SK-N-SH (cell line): Measurements from ENCODE around the gene MAGI2. TPM values are rescaled to one million over a fixed set of nuclear protein-coding genes. Genes with fewer than 3 reads are reported as not detected.
A peak's percentile ranks its signal among the peaks of the same experiment; 100 is the strongest.

Source experiments
- CTCF ChIA-PET: fragments of 300-600, 350-600 bp; formaldehyde crosslinking; extraction: SDS; loops from one replicate; lab custom pipeline; 2021; lab: Yijun Ruan, JAX
- POLR2A ChIA-PET: fragments of 350-600 bp; sonication (Branson Sonifier 250); formaldehyde crosslinking; extraction: SDS; loops from one replicate; lab custom pipeline; 2020; ENCODE audit warnings: antibody characterized with exemption, inconsistent platforms; lab: Yijun Ruan, JAX
- DNase-seq: peaks from one replicate; pipeline ENCODE4 v3.0.0; 2012
- H2AFZ ChIP-seq: fragments of 200-600 bp; sonication (generic); 2 replicates; pipeline ENCODE4 v1.8.1; 2016; ENCODE audit warnings: antibody characterized with exemption, mild to moderate bottlenecking, low read depth
- H3F3A ChIP-seq: fragments of 200-600 bp; sonication (generic); replicated peaks from 2 replicates; pipeline ENCODE3; 2016; ENCODE audit warnings: antibody characterized with exemption, mild to moderate bottlenecking; ENCODE audit not compliant: insufficient read depth
- H3K27ac ChIP-seq, 2 experiments: fragments of 200-500 bp in 1 of 2; fragments of 200-600 bp in 1 of 2; sonication (Bioruptor generic) in 1 of 2; sonication (generic), shearing (Covaris generic) in 1 of 2; 2 replicates each; pipeline versions ENCODE4 v1.5.1 to v1.6.1; 2014 to 2016; ENCODE audit warnings: low read depth in 2 of 2, inconsistent platforms in 1 of 2, low read length in 1 of 2, mild to moderate bottlenecking in 1 of 2, mixed read lengths in 1 of 2
- H3K27me3 ChIP-seq: fragments of 200-600 bp; sonication (generic), shearing (Covaris generic); 2 replicates; pipeline ENCODE4 v1.6.1; 2016; ENCODE audit warnings: mixed run types; ENCODE audit not compliant: insufficient read depth
- H3K36me3 ChIP-seq, 2 experiments: fragments of 200-500 bp in 1 of 2; fragments of 200-600 bp in 1 of 2; sonication (Bioruptor generic) in 1 of 2; sonication (generic) in 1 of 2; replicated peaks in 1 of 2; 2 replicates each; pipeline versions ENCODE3 to v1.5.1; 2014 to 2016; ENCODE audit warnings: low read length in 1 of 2, mild to moderate bottlenecking in 1 of 2; ENCODE audit not compliant: insufficient read depth in 2 of 2, control insufficient read depth in 1 of 2
- H3K4me1 ChIP-seq, 2 experiments: fragments of 200-500 bp in 1 of 2; fragments of 200-600 bp in 1 of 2; sonication (Bioruptor generic) in 1 of 2; sonication (generic), shearing (Covaris generic) in 1 of 2; 2 replicates each; pipeline versions ENCODE4 v1.5.1 to v1.6.1; 2014 to 2016; ENCODE audit warnings: low read depth in 1 of 2, low read length in 1 of 2, mixed run types in 1 of 2; ENCODE audit not compliant: insufficient read depth in 2 of 2, control insufficient read depth in 1 of 2
- H3K4me2 ChIP-seq: fragments of 200-600 bp; sonication (generic), shearing (Covaris generic); 2 replicates; pipeline ENCODE4 v1.6.1; 2017; ENCODE audit warnings: mixed run types
- H3K4me3 ChIP-seq, 2 experiments: fragments of 200-500 bp in 1 of 2; fragments of 200-600 bp in 1 of 2; sonication (Bioruptor generic) in 1 of 2; sonication (generic), shearing (Covaris generic) in 1 of 2; 2 replicates each; pipeline versions ENCODE4 v1.5.1 to v1.8.1; 2014 to 2016; ENCODE audit warnings: low read depth in 2 of 2, inconsistent platforms in 1 of 2, low read length in 1 of 2, mild to moderate bottlenecking in 1 of 2, mixed read lengths in 1 of 2, moderate library complexity in 1 of 2
- H3K79me2 ChIP-seq: fragments of 200-600 bp; sonication (generic); 2 replicates; pipeline ENCODE4 v1.8.1; 2017; ENCODE audit warnings: mild to moderate bottlenecking; ENCODE audit not compliant: insufficient read depth
- H3K9ac ChIP-seq: fragments of 200-600 bp; sonication (generic); 2 replicates; pipeline ENCODE4 v1.6.1; 2017; ENCODE audit warnings: mixed run types
- H3K9me2 ChIP-seq: fragments of 200-600 bp; sonication (generic); 2 replicates; pipeline ENCODE4 v1.6.1; 2017; ENCODE audit warnings: mixed run types
- H3K9me3 ChIP-seq: fragments of 200-600 bp; sonication (generic); 2 replicates; pipeline ENCODE4 v1.6.1; 2017; ENCODE audit warnings: mixed run types, mild to moderate bottlenecking, moderate library complexity
- H4K20me1 ChIP-seq: fragments of 200-600 bp; sonication (generic); 2 replicates; pipeline ENCODE4 v1.6.1; 2017; ENCODE audit warnings: mild to moderate bottlenecking, mixed run types; ENCODE audit not compliant: insufficient read depth
- CHD2 ChIP-seq: fragments of 150-350 bp; IDR thresholded peaks from 2 replicates; pipeline ENCODE4 v1.6.1; 2018; ENCODE audit warnings: low read length; ENCODE audit not compliant: partially characterized antibody
- CTCF ChIP-seq: fragments of 200-600 bp; sonication (generic); IDR thresholded peaks from 2 replicates; pipeline ENCODE4 v1.6.1; 2017; ENCODE audit warnings: antibody characterized with exemption, mild to moderate bottlenecking, moderate library complexity
- FOSL2 ChIP-seq: IDR thresholded peaks from 2 replicates; pipeline ENCODE4 v1.4.0; 2012; ENCODE audit warnings: low read depth, mild to moderate bottlenecking, moderate library complexity, borderline replicate concordance
- FOXJ3 ChIP-seq: sonication (generic); formaldehyde crosslinking; IDR thresholded peaks from 2 replicates; pipeline ENCODE4 v1.5.1; 2020; ENCODE audit warnings: mild to moderate bottlenecking, missing genetic modification reagents
- FOXM1 ChIP-seq: IDR thresholded peaks from 2 replicates; pipeline ENCODE4 v1.4.0; 2012; ENCODE audit warnings: low read depth, mild to moderate bottlenecking
- GABPA ChIP-seq: IDR thresholded peaks from 2 replicates; pipeline ENCODE4 v1.4.0; 2012; ENCODE audit warnings: low read depth, mild to moderate bottlenecking
- IRF3 ChIP-seq: fragments of 150-350 bp; IDR thresholded peaks from 2 replicates; pipeline ENCODE4 v1.6.1; 2016; ENCODE audit warnings: mild to moderate bottlenecking, low read depth, low read length
- JUND ChIP-seq: IDR thresholded peaks from 2 replicates; pipeline ENCODE4 v1.4.0; 2012
- MXI1 ChIP-seq: IDR thresholded peaks from 2 replicates; pipeline ENCODE4 v1.6.1; 2012; ENCODE audit warnings: mild to moderate bottlenecking, low read depth, low read length, improper control_type of control experiment
- POLR2AphosphoS5 ChIP-seq: IDR thresholded peaks from 2 replicates; pipeline ENCODE4 v1.6.1; 2012; ENCODE audit warnings: low read depth, low read length
- RAD21 ChIP-seq: IDR thresholded peaks from 2 replicates; pipeline ENCODE4 v1.6.1; 2012; ENCODE audit warnings: mild to moderate bottlenecking, low read length
- RCOR1 ChIP-seq: fragments of 150-350 bp; IDR thresholded peaks from 2 replicates; pipeline ENCODE4 v1.6.1; 2017; ENCODE audit warnings: antibody characterized with exemption, low read length
- RFX5 ChIP-seq: IDR thresholded peaks from 2 replicates; pipeline ENCODE4 v1.6.1; 2012; ENCODE audit warnings: mild to moderate bottlenecking, improper control_type of control experiment, low read length
- RXRA ChIP-seq: IDR thresholded peaks from 2 replicates; pipeline ENCODE4 v1.4.0; 2012; ENCODE audit warnings: low read depth, mild to moderate bottlenecking, borderline replicate concordance
- TAF1 ChIP-seq: IDR thresholded peaks from 2 replicates; pipeline ENCODE4 v1.6.1; 2012; ENCODE audit warnings: low read depth, mild to moderate bottlenecking, low read length, moderate library complexity, borderline replicate concordance
- TCF12 ChIP-seq: IDR thresholded peaks from 2 replicates; pipeline ENCODE4 v1.4.0; 2012
- USF2 ChIP-seq: fragments of 150-350 bp; IDR thresholded peaks from 2 replicates; pipeline ENCODE4 v1.6.1; 2017; ENCODE audit warnings: antibody characterized with exemption, low read length, low read depth, borderline replicate concordance
- ZBTB33 ChIP-seq: IDR thresholded peaks from 2 replicates; pipeline ENCODE4 v1.4.0; 2012; ENCODE audit warnings: low read depth, borderline replicate concordance
- WGBS: methylation state at CpG from one replicate; pipeline ENCODE4 v1.1.6; 2017; ENCODE audit warnings: low lambda C conversion rate; 5-methylcytosine and 5-hydroxymethylcytosine counted together
- polyA plus RNA-seq, 3 experiments: library from polyadenylated mRNA; depleted of rRNA; stranded (reverse); fragments of >200 nt; gene quantifications; 2 replicates each; pipeline ENCODE4 v1.2.3, GENCODE V29; 2012

The MAGI2 gene
- polyA plus RNA-seq, 1 of the 3 experiments (the other 2 are of a cell fraction) = 1.1 TPM

GRCh38 chr7:78223598-78223997 lies 1229.9 kb downstream of the MAGI2 start:
- 50% methylated on average over 1 of the region's 1 CpG for WGBS
- TF ChIP-seq FOXM1 (no peak), ZBTB33 (no peak), GABPA (no peak), RCOR1 (no peak), MXI1 (no peak), TAF1 (no peak)

GRCh38 chr7:78222001-78222751 lies 1231.3 kb downstream of the MAGI2 start:
- H3K4me2 ChIP-seq = peak overlapping the region; percentile 7; the same call in 1 of the 2 replicates
- peak overlapping the region; percentile 21 to 77; a peak in 2 of 4 replicates for H3K27ac ChIP-seq
- no peaks in the 10 kb centered on the region for H3K36me3 ChIP-seq
- H3K9me3 ChIP-seq = no peaks in the 10 kb centered on the region
- no peaks in the 10 kb centered on the region for H3K79me2 ChIP-seq
- no peak for DNase-seq
- no peak overlapping the region for H3K9ac ChIP-seq
- WGBS = 44% methylated on average over 5 of the region's 5 CpGs
- H3K9me2 ChIP-seq = no peaks in the 10 kb centered on the region
- peak overlapping the region; percentile 23; the same call in 1 of the 2 replicates for H2AFZ ChIP-seq
- H3K27me3 ChIP-seq = no peaks in the 10 kb centered on the region
- H3K4me1 ChIP-seq = peaks cover 7 to 11% of the 10 kb centered on the region in 2 experiments
- ChIA-PET CTCF (interaction anchor here (0.8 to 5.3 kb wide), 8 partner anchors 9 to 954 kb away, joined by 3 to 32 read pairs (median 4); no protein-coding TSS in a partner anchor), POLR2A (interaction anchor here (0.8 kb wide), 1 partner anchor 10 kb away, joined by 3 read pairs; no protein-coding TSS in a partner anchor)
- peaks cover 17% of the 10 kb centered on the region for H3F3A ChIP-seq
- no peaks in the 10 kb centered on the region for H4K20me1 ChIP-seq
- no peak overlapping the region for H3K4me3 ChIP-seq
- TF ChIP-seq TCF12 (peak; percentile 46; the same call in 1 of the 2 replicates), RAD21 (no peak), FOSL2 (no peak), MXI1 (no peak), USF2 (no peak), JUND (no peak), ZBTB33 (no peak), RCOR1 (no peak), RXRA (no peak), CTCF (peak; percentile 43), IRF3 (no peak), POLR2AphosphoS5 (no peak), RFX5 (no peak), CHD2 (no peak), FOXJ3 (no peak)

More at GRCh38 chr7:78223598-78223997, 1229.9 kb downstream of the MAGI2 start:
- Histone ChIP-seq H3K27me3 (no peaks in the 10 kb centered on the region), H3K79me2 (no peaks in the 10 kb centered on the region), H3K4me1 (peaks cover 7 to 8% of the 10 kb centered on the region in 2 experiments), H3K36me3 (no peaks in the 10 kb centered on the region), H4K20me1 (no peaks in the 10 kb centered on the region), H3K9me3 (no peaks in the 10 kb centered on the region), H3K4me2 (no peak overlapping the region), H2AFZ (no peak overlapping the region), H3K4me3 (no peak overlapping the region), H3K9ac (no peak overlapping the region), H3K9me2 (no peaks in the 10 kb centered on the region), H3K27ac (no peak overlapping the region; a peak in 1 of 4 replicates), H3F3A (peaks cover 17% of the 10 kb centered on the region)
- ChIA-PET CTCF (interaction anchor here (0.9 to 5.3 kb wide), 4 partner anchors 8 to 203 kb away, joined by 3 to 32 read pairs (median 5); no protein-coding TSS in a partner anchor), POLR2A (no interaction called here)
- DNase-seq = no peak
